Small intestine (tissue), 7 donors: Measurements from ENCODE around the gene ATAD3C. TPM values are rescaled to one million over a fixed set of nuclear protein-coding genes. Genes with fewer than 3 reads are reported as not detected.
"Not testable (repeated sequence)": the region's sequence is repeated elsewhere in the genome, so short reads cannot be mapped to it uniquely, and the experiment has no call there.

Source experiments
- DNase-seq, 2 donors: peaks; one replicate each; pipeline versions ENCODE4 v3.0.0 to v3.0.0-alpha.2; 2013
- FAIRE-seq: peaks from 2 replicates; lab custom pipeline; 2012; peaks lifted over from hg19 to GRCh38; lab: Jason Lieb, UNC
- H3K27ac ChIP-seq, 3 donors: one replicate each; pipeline ENCODE4 v1.5.1; 2013; ENCODE audit warnings: low read length in 2 of 3, mild to moderate bottlenecking in 2 of 3, control low read depth in 1 of 3, inconsistent platforms in 1 of 3, low read depth in 1 of 3, moderate library complexity in 1 of 3
- H3K27me3 ChIP-seq, 3 donors: one replicate each; pipeline ENCODE4 v1.6.1; 2013; ENCODE audit warnings: low read length in 3 of 3, inconsistent platforms in 1 of 3; ENCODE audit not compliant: control insufficient read depth in 3 of 3, insufficient read depth in 3 of 3
- H3K36me3 ChIP-seq, 3 donors: one replicate each; pipeline ENCODE4 v1.6.1; 2013; ENCODE audit warnings: low read length in 3 of 3, inconsistent platforms in 1 of 3, low read depth in 1 of 3, mild to moderate bottlenecking in 1 of 3, moderate library complexity in 1 of 3; ENCODE audit not compliant: control insufficient read depth in 3 of 3, insufficient read depth in 2 of 3
- H3K4me1 ChIP-seq, 3 donors: one replicate each; pipeline ENCODE4 v1.6.1; 2013; ENCODE audit warnings: low read length in 2 of 3, inconsistent platforms in 1 of 3, low read depth in 1 of 3, mild to moderate bottlenecking in 1 of 3, moderate library complexity in 1 of 3; ENCODE audit not compliant: control insufficient read depth in 3 of 3, insufficient read depth in 2 of 3
- H3K4me3 ChIP-seq, 3 donors: one replicate each; pipeline ENCODE4 v1.5.1; 2013; ENCODE audit warnings: low read length in 3 of 3, control low read depth in 1 of 3, inconsistent platforms in 1 of 3, low read depth in 1 of 3, mild to moderate bottlenecking in 1 of 3, moderate library complexity in 1 of 3
- H3K9me3 ChIP-seq, 2 donors: one replicate each; pipeline ENCODE4 v1.6.1; 2013; ENCODE audit warnings: low read depth in 1 of 2, low read length in 1 of 2; ENCODE audit not compliant: control insufficient read depth in 2 of 2, insufficient read depth in 1 of 2
- WGBS, 3 donors: extraction: QIAGEN DNeasy Blood & Tissue Kit; methylation state at CpG; one replicate each; pipeline ENCODE4 v1.1.7; 2013; 5-methylcytosine and 5-hydroxymethylcytosine counted together
- polyA plus RNA-seq, 4 donors: library from polyadenylated mRNA; stranded (reverse) in 3 of 4; unstranded in 1 of 4; fragments of 200-250 nt in 3 of 4; fragments of 120-200 nt in 1 of 4; gene quantifications; one replicate each; pipeline versions ENCODE4 v1.2.1 to v1.2.3, GENCODE V29; 2013
- donor health status: healthy with polysubstance abuse.
- donor health status: control.
- donor health status: control.
- donor health status: Bipolar disorder and iron deficiency.
- donor health status: healthy.

ATAD3C gene
- polyA plus RNA-seq, 4 donors = 0.27 to 1.5 (median 0.66) TPM; not detected in 1

DNA sequence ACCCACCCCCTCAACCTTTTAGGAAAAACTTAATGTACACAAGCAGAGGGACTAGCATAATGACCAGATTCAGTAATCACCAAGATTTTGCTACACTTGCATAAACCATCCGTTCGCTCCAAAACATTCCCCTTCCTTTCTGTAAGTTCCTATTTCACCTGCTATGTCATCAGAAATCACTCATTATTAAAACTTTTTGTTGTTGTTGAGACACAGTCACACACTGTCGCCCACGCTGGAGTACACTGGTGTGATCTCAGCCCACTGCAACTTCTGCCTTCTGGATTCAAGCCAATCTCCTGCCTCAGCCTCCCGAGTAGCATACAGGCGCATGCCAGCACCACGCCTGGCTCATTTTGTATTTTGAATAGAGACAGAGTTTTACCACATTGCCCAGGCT is 45.8 kb upstream of the ATAD3C start:
- no peaks in the 10 kb centered on the region for H3K27me3 ChIP-seq
- peaks cover 3 to 66% (median 5%) of the 10 kb centered on the region in 3 donors for H3K36me3 ChIP-seq
- no peak overlapping the region for H3K4me3 ChIP-seq
- WGBS, 3 donors = 81 to 88% (median 85%) methylated on average over 7 of the region's 7 CpGs
- no peaks in the 10 kb centered on the region for H3K9me3 ChIP-seq
- H3K4me1 ChIP-seq = peaks cover 6 to 31% (median 9%) of the 10 kb centered on the region in 3 donors
- no peak for FAIRE-seq
- H3K27ac ChIP-seq = no peak overlapping the region
- no peak for DNase-seq

DNA sequence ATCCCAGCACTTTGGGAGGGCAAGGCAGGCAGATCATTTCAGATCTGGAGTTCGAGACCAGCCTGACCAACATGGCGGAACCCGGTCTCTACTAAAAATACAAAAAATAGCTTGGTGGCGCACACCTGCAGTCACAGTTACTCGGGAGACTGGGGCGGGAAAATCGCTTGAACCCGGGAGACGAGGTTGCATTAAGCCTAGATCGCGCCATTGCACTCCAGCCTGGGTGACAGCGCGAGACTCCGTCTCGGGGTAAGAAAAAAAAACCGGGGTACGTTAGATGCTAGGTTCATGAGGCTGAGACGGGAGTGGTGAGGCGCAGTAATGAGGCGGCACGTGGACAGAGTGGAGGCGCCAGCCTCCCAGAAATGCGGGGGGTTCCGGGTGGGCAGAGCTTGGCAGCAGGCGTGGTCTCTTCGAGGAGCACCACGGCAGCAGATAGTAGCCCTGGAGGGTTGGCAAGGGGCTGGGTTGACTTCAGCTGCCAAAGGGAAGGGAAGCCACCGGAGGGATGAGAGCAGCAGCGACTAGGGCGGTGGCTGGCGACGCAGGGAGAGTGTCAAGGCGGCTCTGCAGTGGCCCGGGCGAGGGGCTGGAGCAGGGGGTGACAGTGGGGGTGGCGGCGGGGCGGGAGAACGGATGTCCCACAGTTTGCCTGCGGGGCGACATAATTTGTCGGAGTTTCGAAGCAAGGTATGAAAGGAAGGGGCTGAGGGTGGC is 43.2 kb upstream of the ATAD3C start:
- H3K9me3 ChIP-seq = no peaks in the 10 kb centered on the region
- H3K27me3 ChIP-seq = no peaks in the 10 kb centered on the region
- DNase-seq = peak in 1 of 2 donors; percentile 20
- peaks cover 3 to 61% (median 5%) of the 10 kb centered on the region in 3 donors for H3K36me3 ChIP-seq
- 28 to 38% (median 36%) methylated on average over 36 to 43 of the region's 43 CpGs for WGBS, 3 donors
- H3K4me1 ChIP-seq = peaks cover 5 to 21% (median 6%) of the 10 kb centered on the region in 3 donors
- H3K27ac ChIP-seq = peak overlapping the region; percentile 43 to 90 (median 76)
- FAIRE-seq = no peak
- peak overlapping the region; percentile 88 to 98 (median 92) for H3K4me3 ChIP-seq

DNA sequence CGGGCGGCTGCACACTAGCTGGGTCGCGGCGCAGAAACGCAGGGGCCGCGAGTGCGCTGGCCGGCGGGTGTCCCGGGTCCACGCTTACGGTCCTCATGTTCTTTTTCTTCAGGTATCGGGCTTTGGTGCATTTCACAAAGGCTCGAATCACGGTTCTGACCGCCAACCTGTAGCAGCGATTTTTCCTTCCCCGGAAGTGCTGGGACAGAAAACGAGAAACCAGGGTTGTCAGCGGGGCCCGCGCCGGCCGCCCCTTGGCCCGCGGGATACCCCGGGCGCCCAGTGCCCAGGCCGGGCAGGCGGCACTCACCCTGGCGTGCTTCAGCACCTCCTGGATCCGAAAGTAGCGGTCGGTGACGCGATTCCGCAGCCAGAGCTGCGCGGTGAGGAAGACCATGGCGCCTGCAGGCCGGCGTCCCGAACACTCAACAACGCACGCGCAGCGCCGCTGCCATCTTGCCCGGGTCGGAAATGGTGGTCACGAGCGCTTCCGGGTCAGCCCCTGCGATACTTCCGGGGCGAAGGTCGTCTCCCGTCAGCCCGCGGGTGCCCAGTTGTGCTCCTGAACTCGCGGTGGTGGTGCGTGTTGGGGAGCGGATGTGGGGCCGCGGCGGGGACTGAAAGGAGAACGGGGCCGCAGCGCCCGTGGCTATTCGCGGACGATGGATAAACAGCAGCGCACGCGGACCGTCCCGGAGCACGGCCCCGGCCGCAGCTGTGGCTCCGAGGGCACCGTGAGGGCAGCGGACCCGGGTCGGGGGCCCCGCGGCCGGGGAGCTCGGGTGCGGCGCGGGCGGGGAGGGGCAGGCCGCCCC is 42.5 kb upstream of the ATAD3C start, which contains the start of gene MRPL20:
Gene MRPL20 (minus strand): TSS at position 473 of the 815 bp plus-strand sequence. CDS start 76 bp downstream, at position 397.
- H3K27ac ChIP-seq = peak within 1 kb of the TSS; percentile 76 to 90 (median 79)

DNA sequence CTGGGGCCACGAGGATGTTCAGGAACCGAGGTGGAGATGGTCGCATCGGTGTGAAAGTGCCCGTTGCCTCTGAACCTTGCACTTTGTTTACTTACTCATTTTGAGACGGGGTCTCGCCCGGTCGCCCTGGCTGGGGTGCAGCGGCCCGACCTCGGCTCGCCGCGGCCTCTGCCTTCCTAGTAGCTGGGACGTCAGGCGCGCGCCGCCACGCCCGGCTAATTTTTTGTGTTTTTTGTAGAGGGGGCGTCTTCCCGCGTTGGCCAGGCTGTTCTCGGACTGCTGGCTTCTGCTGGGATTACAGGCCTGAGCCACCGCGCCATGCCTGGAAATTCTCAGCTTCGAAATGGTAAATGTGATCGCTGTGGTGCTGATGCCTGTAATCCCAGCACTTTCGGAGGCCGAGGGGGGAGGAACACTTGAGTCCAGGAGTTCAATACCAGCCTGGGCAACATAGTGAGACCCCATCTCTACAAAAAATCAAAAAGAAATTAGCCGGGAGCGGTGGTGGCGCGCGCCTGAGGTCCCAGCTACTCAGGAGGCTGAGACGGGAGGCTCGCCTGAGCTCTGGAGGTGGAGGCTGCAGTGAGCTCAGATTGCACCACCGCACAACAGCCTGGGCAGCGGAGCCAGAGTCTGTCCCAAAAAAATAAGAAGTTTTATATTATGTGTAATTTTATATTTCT is 41.7 kb upstream of the ATAD3C start:
- Histone ChIP-seq H3K27me3 (no peaks in the 10 kb centered on the region), H3K27ac (peak overlapping the region; percentile 76 to 90 (median 79)), H3K4me1 (peaks cover 5 to 18% (median 6%) of the 10 kb centered on the region in 3 donors), H3K4me3 (peak overlapping the region; percentile 88 to 98 (median 92)), H3K9me3 (peaks cover 0 to 7% of the 10 kb centered on the region in 2 donors), H3K36me3 (peaks cover 0 to 49% (median 3%) of the 10 kb centered on the region in 3 donors)
- DNase-seq (peak in 1 of 2 donors; percentile 67), FAIRE-seq (no peak)
- WGBS, 3 donors = 10 to 11% (median 11%) methylated on average over 39 to 41 of the region's 41 CpGs

More for the DNA sequence above, 42.5 kb upstream of the ATAD3C start, which contains the start of gene MRPL20:
- 0% methylated on average over 88 to 98 of the region's 98 CpGs for WGBS, 3 donors
- Histone ChIP-seq H3K4me3 (peak within 1 kb of the TSS; percentile 88 to 98 (median 92)), H3K9me3 (peaks cover 0 to 1% of the 10 kb centered on the region in 2 donors), H3K4me1 (peaks cover 5 to 18% (median 6%) of the 10 kb centered on the region in 3 donors), H3K27me3 (no peaks in the 10 kb centered on the region), H3K36me3 (peaks cover 3 to 57% (median 3%) of the 10 kb centered on the region in 3 donors)
- FAIRE-seq (no peak), DNase-seq (peak; percentile 95 to 97)

DNA sequence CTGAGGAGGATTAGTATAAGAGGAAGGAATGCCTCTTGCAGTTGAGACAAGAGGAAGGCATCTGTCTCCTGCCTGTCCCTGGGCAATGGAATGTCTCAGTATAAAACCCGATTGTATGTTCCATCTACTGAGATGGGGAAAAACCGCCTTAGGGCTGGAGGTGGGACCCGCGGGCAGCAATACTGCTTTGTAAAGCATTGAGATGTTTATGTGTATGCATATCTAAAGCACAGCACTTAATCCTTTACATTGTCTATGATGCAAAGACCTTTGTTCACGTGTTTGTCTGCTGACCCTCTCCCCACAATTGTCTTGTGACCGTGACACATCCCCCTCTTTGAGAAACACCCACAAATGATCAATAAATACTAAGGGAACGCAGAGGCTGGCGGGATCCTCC is 39.3 kb upstream of the ATAD3C start:
- 73 to 83% (median 79%) methylated on average over 8 of the region's 8 CpGs for WGBS, 3 donors
- not testable (repeated sequence) for FAIRE-seq, H3K4me3 ChIP-seq, H3K27ac ChIP-seq, DNase-seq, H3K27me3 ChIP-seq
- H3K9me3 ChIP-seq = peaks cover 0 to 14% of the 10 kb centered on the region in 2 donors
- peaks cover 0 to 26% (median 0%) of the 10 kb centered on the region in 3 donors for H3K36me3 ChIP-seq
- H3K4me1 ChIP-seq = peaks cover 5 to 18% (median 6%) of the 10 kb centered on the region in 3 donors

DNA sequence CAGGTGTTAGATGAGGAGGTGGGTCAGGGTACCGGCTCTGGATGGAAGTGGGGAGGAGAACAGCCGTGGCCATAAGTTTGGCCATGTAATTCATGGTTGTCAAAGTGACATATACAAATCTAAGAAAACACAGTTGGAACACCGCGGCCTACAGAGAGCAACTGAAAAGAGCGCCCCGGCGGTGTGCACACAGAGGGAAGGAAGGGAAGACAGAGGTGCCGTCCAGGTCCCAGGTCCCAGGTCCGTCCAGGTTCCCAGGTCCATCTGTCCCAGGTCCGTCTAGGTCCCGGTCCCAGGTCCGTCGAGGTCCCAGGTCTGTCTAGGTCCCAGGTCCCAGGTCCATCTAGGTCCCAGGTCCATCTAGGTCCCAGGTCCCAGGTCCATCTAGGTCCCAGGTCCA is 37.9 kb upstream of the ATAD3C start:
- peaks cover 0 to 13% (median 0%) of the 10 kb centered on the region in 3 donors for H3K36me3 ChIP-seq
- H3K4me1 ChIP-seq = peaks cover 0 to 8% (median 2%) of the 10 kb centered on the region in 3 donors
- 90 to 95% (median 90%) methylated on average over 10 to 13 of the region's 13 CpGs for WGBS, 3 donors
- peaks cover 0 to 14% of the 10 kb centered on the region in 2 donors for H3K9me3 ChIP-seq
- FAIRE-seq (no peak), DNase-seq (no peak)
- H3K4me3 ChIP-seq = no peak overlapping the region
- H3K27me3 ChIP-seq = no peaks in the 10 kb centered on the region
- no peak overlapping the region for H3K27ac ChIP-seq

DNA sequence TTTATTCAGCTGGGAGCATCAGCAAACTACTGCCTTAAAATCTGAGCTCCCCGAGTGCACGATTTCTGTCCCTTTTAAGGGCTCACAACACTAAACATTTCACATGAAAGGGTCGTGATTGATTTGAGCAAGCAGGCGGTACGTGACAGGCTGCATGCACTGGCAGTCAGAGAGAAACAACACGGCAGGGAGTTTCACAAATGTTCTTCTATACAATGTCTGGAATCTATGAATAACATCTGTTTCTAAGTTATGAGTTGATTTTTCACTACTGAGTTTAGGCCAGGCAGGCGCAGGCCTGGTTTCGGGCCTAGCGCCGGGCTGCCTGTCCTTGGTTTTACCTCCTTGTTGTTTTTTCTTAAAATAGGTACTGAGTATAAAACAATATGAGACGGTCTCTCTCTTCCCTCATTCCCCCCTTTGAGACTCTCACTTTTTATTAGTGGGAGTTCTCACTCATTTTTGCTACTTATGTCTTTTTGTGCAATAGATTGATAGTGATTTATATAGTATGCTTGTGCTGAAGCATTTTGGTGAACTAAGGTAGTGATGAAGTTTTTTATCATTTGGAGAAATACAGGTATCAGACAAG is 37.1 kb upstream of the ATAD3C start:
- H3K4me3 ChIP-seq, FAIRE-seq, DNase-seq: not testable (repeated sequence)

More for the DNA sequence above, 37.1 kb upstream of the ATAD3C start:
- H3K4me1 ChIP-seq, H3K27ac ChIP-seq, H3K27me3 ChIP-seq: not testable (repeated sequence)
- WGBS, 3 donors = 92 to 97% (median 93%) methylated on average over 11 of the region's 11 CpGs
- H3K36me3 ChIP-seq = peaks cover 0 to 11% (median 0%) of the 10 kb centered on the region in 3 donors
- H3K9me3 ChIP-seq = peaks cover 0 to 14% of the 10 kb centered on the region in 2 donors
